GM23338 (cell line): ENCODE results near the gene FANK1. TPM values are rescaled to one million over a fixed set of nuclear protein-coding genes. Genes with fewer than 3 reads are reported as not detected.
"Not testable (repeated sequence)": the region's sequence is repeated elsewhere in the genome, so short reads cannot be mapped to it uniquely, and the experiment has no call there.

Experiments used
- ATAC-seq: fragments of 200-7000 bp; cut with Tn5 transposase; 3 replicates; pipeline ENCODE4 v1.9.1; 2020
- DNase-seq: peaks from one replicate; pipeline ENCODE4 v3.0.0-alpha.2; 2015; ENCODE audit warnings: low spot score
- H2AFZ ChIP-seq: fragments of 200-600 bp; sonication (generic); 2 replicates; pipeline ENCODE4 v1.8.0; 2016; ENCODE audit warnings: antibody characterized with exemption, mild to moderate bottlenecking, moderate library complexity
- H3F3A ChIP-seq: fragments of 200-600 bp; sonication (generic); replicated peaks from 2 replicates; pipeline ENCODE4 v1.8.0; 2017; ENCODE audit warnings: antibody characterized with exemption, mixed run types, low read depth
- H3K27ac ChIP-seq: fragments of 200-600 bp; sonication (generic); 2 replicates; pipeline ENCODE4 v1.6.1; 2016; ENCODE audit warnings: low read depth
- H3K27me3 ChIP-seq: fragments of 200-600 bp; sonication (generic); 2 replicates; pipeline ENCODE4 v1.8.0; 2016; ENCODE audit warnings: mild to moderate bottlenecking, mixed run types, moderate library complexity; ENCODE audit not compliant: insufficient read depth
- H3K36me3 ChIP-seq: fragments of 200-600 bp; sonication (generic); 2 replicates; pipeline ENCODE4 v1.8.0; 2016; ENCODE audit warnings: mild to moderate bottlenecking; ENCODE audit not compliant: insufficient read depth
- H3K4me1 ChIP-seq: fragments of 200-600 bp; sonication (generic); 2 replicates; pipeline ENCODE4 v1.8.0; 2016; ENCODE audit warnings: mild to moderate bottlenecking, moderate library complexity; ENCODE audit not compliant: insufficient read depth
- H3K4me2 ChIP-seq: fragments of 200-600 bp; sonication (generic); 2 replicates; pipeline ENCODE4 v1.7.1; 2017; ENCODE audit warnings: mixed run types
- H3K4me3 ChIP-seq: fragments of 200-600 bp; sonication (generic); 2 replicates; pipeline ENCODE4 v1.6.1; 2016; ENCODE audit warnings: mixed run types
- H3K79me2 ChIP-seq: fragments of 200-600 bp; sonication (generic); replicated peaks from 2 replicates; pipeline ENCODE4 v1.8.0; 2017; ENCODE audit warnings: mild to moderate bottlenecking; ENCODE audit not compliant: insufficient read depth
- H3K9me2 ChIP-seq: fragments of 200-600 bp; sonication (generic); 2 replicates; pipeline ENCODE4 v1.8.0; 2017; ENCODE audit not compliant: insufficient read depth
- H4K20me1 ChIP-seq: fragments of 200-600 bp; sonication (generic); replicated peaks from 2 replicates; pipeline ENCODE4 v1.8.0; 2017; ENCODE audit warnings: mild to moderate bottlenecking; ENCODE audit not compliant: insufficient read depth
- H3K27ac Mint-ChIP-seq: 2 replicates; pipeline ENCODE4 v1.8.0; 2020; ENCODE audit warnings: inconsistent platforms, mild to moderate bottlenecking, moderate library complexity, mixed read lengths
- H3K27me3 Mint-ChIP-seq: 3 replicates; pipeline ENCODE4 v1.8.0; 2022; ENCODE audit warnings: low read depth, mild to moderate bottlenecking, moderate library complexity, mixed read lengths, inconsistent platforms; ENCODE audit not compliant: insufficient read depth, poor library complexity
- H3K36me3 Mint-ChIP-seq: 3 replicates; pipeline ENCODE4 v1.8.0; 2021; ENCODE audit warnings: low read depth, mild to moderate bottlenecking, inconsistent platforms, moderate library complexity, mixed read lengths
- H3K4me1 Mint-ChIP-seq: 3 replicates; pipeline ENCODE4 v1.8.0; 2020; ENCODE audit warnings: mild to moderate bottlenecking, inconsistent platforms, mixed read lengths
- H3K4me3 Mint-ChIP-seq: 3 replicates; pipeline ENCODE4 v1.8.0; 2021; ENCODE audit warnings: moderate library complexity, mild to moderate bottlenecking, inconsistent platforms, mixed read lengths
- H3K9me3 Mint-ChIP-seq: 3 replicates; pipeline ENCODE4 v1.8.0; 2020; ENCODE audit warnings: moderate library complexity, mild to moderate bottlenecking, inconsistent platforms, mixed read lengths
- CREB1 ChIP-seq: fragments of 250-450 bp; sonication (Bioruptor Pico); IDR thresholded peaks from 2 replicates; pipeline ENCODE4 v1.5.0; 2020; ENCODE audit warnings: low read depth, mild to moderate bottlenecking, moderate library complexity
- EZH2 ChIP-seq: fragments of 200-600 bp; sonication (generic); IDR thresholded peaks from one replicate; pipeline ENCODE4 v1.8.0; 2017; ENCODE audit warnings: antibody characterized with exemption, mild to moderate bottlenecking, low read depth; ENCODE audit not compliant: unreplicated experiment
- NANOG ChIP-seq: IDR thresholded peaks from 2 replicates; pipeline ENCODE4 v1.6.1; 2016; ENCODE audit warnings: antibody characterized with exemption, borderline replicate concordance
- POLR2AphosphoS5 ChIP-seq: IDR thresholded peaks from 2 replicates; pipeline ENCODE4 v1.6.1; 2016; ENCODE audit warnings: antibody characterized with exemption, low read depth
- polyA plus RNA-seq: library from polyadenylated mRNA; unstranded; fragments of >200 nt; fragmentation: Nextera tagmentation; extraction: Ambion mirVana; gene quantifications from 2 replicates; pipeline ENCODE4 v1.2.1, GENCODE V29; 2016
- total RNA-seq: library from RNA; depleted of rRNA; stranded (reverse); fragments of >200 nt; shearing (Covaris generic); gene quantifications from 2 replicates; pipeline ENCODE4 v1.2.3, GENCODE V29; 2014
- TF ChIP-seq, protein P1 (sequence below): fragments of 250-450 bp; sonication (Bioruptor Pico); IDR thresholded peaks from 2 replicates; pipeline ENCODE4 v1.5.0; 2020; ENCODE audit warnings: mild to moderate bottlenecking, moderate library complexity
- TF ChIP-seq, protein P2 (sequence below): IDR thresholded peaks from 2 replicates; pipeline ENCODE4 v1.6.1; 2016; ENCODE audit warnings: antibody characterized with exemption

FANK1 gene
- total and polyA plus RNA-seq, 2 experiments from 2014 or later: 0.37 to 0.69 TPM

DNA sequence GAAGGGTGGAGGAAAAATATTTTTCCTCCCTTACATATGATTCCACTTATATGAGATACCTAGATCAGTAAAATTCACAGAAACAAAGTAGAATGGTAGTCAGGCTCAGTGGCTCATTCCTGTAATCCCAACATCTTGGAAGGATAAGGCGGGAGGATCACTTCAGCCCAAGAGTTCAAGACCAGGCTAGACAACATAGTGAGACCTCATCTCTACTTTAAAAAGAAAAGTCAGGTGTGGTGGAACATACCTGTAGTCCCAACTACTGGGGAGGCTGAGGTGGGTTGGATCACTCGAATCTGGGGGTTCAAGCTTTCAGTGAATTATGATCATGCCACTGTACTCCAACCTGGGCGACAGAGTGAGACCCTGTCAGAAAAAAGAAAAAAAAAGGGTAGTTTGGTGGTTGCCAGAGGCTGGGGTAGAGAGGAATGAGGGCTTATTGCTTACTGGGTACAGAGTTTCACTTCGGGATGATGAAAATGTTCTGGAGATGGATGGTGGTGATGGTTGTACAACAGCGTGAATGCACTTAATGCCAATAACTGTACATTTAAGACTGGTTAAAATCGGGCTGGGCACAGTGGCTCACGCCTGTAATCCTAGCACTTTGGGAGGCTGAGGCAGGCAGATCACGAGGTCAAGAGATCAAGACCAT lies 21.5 kb downstream of the FANK1 start:
- H3K27ac Mint-ChIP-seq, DNase-seq, H3K27me3 Mint-ChIP-seq, H3K4me1 ChIP-seq, H3K4me3 Mint-ChIP-seq, H3K27me3 ChIP-seq, H3F3A ChIP-seq, H3K9me2 ChIP-seq, H3K4me2 ChIP-seq, H2AFZ ChIP-seq, H3K27ac ChIP-seq, H3K9me3 Mint-ChIP-seq, H3K36me3 ChIP-seq, H3K79me2 ChIP-seq, ATAC-seq, H3K4me3 ChIP-seq, H3K36me3 Mint-ChIP-seq, H4K20me1 ChIP-seq, H3K4me1 Mint-ChIP-seq: not testable (repeated sequence)

DNA sequence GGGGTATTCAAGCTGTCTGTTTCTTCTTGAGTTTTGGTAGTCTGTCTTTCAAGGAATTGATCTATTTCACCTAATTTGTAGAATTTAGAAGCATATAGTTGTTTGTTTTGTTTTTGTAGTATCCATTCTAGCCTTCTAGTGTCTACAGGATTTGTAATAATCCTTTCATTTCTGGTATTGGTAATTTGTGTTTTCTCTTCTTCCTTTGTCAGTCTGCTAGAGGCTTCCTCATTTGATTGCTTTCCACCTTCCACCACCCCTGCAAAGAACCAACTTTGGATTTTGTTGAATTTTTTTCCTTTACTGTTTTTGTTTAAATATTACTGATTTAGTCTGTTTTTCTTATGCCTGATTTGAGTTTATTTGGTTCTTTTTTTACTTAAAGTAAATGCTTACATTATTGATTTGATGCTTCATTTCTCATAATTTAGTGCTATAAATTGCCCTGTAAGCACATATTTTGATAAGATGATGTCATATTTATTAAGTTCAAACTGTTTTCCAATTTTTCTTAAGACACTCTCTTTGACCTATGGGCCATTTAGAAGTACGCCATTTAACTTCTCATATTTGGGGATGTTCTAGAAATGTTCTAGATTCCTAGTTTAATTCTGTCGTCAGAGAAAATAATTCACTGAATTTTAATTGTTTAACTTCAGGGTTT lies 25.4 kb downstream of the FANK1 start:
- H3K4me1 Mint-ChIP-seq, H3K4me1 ChIP-seq, H3K36me3 ChIP-seq, H3K79me2 ChIP-seq, H4K20me1 ChIP-seq, DNase-seq, H3K27me3 Mint-ChIP-seq, H3K27me3 ChIP-seq, H3K27ac ChIP-seq, H3F3A ChIP-seq, H3K4me2 ChIP-seq, H3K4me3 Mint-ChIP-seq, H3K4me3 ChIP-seq, ATAC-seq, H3K36me3 Mint-ChIP-seq, H3K9me2 ChIP-seq, H2AFZ ChIP-seq: not testable (repeated sequence)
- Mint-ChIP-seq H3K27ac (peak overlapping the region; percentile 20; the same call in 1 of the 2 replicates), H3K9me3 (peaks cover 13% of the 10 kb centered on the region)

DNA sequence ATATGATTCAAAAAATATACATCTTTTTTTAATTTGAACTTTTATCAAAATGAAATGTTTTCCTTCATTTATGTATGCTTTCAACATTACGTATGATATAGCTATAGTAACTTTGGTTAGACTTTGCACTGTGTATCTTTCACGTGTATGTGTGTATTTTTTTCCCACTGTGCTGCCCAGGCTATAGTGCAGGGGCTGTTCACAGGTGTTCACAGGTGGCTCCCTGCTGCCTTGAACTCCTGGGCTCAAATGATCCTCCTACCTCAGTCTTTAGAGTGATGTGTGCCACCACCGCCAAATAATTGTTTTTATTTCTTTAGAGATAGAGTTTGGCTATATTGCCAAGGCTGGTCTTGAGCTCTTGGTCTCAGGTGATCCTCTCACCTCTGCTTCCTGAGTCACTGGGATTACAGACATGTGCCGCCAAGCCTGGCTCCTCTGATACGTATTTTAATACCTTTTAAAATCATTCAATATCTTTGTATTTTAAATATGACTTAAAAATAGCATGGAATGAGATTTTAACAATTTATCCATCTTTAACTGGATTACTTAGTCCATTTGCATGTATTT lies 29.0 kb downstream of the FANK1 start:
- Histone ChIP-seq H3K4me3 (no peak overlapping the region), H2AFZ (no peak overlapping the region), H3K4me2 (no peak overlapping the region), H3K27ac (no peak overlapping the region), H4K20me1 (no peaks in the 10 kb centered on the region), H3K4me1 (no peaks in the 10 kb centered on the region), H3K79me2 (no peaks in the 10 kb centered on the region), H3F3A (no peaks in the 10 kb centered on the region), H3K27me3 (no peaks in the 10 kb centered on the region), H3K9me2 (no peaks in the 10 kb centered on the region), H3K36me3 (no peaks in the 10 kb centered on the region)
- Mint-ChIP-seq H3K9me3 (peaks cover 6% of the 10 kb centered on the region; the same call in 2 of the 3 replicates), H3K27me3 (no peaks in the 10 kb centered on the region), H3K36me3 (no peaks in the 10 kb centered on the region), H3K4me3 (no peak overlapping the region), H3K4me1 (no peaks in the 10 kb centered on the region), H3K27ac (no peak overlapping the region)
- DNase-seq: no peak
- no peak for ATAC-seq
- TF ChIP-seq POLR2AphosphoS5 (no peak), EZH2 (no peak), NANOG (no peak), CREB1 (CRISPR knock-in tag) (no peak)
- TF ChIP-seq, protein P1, sequence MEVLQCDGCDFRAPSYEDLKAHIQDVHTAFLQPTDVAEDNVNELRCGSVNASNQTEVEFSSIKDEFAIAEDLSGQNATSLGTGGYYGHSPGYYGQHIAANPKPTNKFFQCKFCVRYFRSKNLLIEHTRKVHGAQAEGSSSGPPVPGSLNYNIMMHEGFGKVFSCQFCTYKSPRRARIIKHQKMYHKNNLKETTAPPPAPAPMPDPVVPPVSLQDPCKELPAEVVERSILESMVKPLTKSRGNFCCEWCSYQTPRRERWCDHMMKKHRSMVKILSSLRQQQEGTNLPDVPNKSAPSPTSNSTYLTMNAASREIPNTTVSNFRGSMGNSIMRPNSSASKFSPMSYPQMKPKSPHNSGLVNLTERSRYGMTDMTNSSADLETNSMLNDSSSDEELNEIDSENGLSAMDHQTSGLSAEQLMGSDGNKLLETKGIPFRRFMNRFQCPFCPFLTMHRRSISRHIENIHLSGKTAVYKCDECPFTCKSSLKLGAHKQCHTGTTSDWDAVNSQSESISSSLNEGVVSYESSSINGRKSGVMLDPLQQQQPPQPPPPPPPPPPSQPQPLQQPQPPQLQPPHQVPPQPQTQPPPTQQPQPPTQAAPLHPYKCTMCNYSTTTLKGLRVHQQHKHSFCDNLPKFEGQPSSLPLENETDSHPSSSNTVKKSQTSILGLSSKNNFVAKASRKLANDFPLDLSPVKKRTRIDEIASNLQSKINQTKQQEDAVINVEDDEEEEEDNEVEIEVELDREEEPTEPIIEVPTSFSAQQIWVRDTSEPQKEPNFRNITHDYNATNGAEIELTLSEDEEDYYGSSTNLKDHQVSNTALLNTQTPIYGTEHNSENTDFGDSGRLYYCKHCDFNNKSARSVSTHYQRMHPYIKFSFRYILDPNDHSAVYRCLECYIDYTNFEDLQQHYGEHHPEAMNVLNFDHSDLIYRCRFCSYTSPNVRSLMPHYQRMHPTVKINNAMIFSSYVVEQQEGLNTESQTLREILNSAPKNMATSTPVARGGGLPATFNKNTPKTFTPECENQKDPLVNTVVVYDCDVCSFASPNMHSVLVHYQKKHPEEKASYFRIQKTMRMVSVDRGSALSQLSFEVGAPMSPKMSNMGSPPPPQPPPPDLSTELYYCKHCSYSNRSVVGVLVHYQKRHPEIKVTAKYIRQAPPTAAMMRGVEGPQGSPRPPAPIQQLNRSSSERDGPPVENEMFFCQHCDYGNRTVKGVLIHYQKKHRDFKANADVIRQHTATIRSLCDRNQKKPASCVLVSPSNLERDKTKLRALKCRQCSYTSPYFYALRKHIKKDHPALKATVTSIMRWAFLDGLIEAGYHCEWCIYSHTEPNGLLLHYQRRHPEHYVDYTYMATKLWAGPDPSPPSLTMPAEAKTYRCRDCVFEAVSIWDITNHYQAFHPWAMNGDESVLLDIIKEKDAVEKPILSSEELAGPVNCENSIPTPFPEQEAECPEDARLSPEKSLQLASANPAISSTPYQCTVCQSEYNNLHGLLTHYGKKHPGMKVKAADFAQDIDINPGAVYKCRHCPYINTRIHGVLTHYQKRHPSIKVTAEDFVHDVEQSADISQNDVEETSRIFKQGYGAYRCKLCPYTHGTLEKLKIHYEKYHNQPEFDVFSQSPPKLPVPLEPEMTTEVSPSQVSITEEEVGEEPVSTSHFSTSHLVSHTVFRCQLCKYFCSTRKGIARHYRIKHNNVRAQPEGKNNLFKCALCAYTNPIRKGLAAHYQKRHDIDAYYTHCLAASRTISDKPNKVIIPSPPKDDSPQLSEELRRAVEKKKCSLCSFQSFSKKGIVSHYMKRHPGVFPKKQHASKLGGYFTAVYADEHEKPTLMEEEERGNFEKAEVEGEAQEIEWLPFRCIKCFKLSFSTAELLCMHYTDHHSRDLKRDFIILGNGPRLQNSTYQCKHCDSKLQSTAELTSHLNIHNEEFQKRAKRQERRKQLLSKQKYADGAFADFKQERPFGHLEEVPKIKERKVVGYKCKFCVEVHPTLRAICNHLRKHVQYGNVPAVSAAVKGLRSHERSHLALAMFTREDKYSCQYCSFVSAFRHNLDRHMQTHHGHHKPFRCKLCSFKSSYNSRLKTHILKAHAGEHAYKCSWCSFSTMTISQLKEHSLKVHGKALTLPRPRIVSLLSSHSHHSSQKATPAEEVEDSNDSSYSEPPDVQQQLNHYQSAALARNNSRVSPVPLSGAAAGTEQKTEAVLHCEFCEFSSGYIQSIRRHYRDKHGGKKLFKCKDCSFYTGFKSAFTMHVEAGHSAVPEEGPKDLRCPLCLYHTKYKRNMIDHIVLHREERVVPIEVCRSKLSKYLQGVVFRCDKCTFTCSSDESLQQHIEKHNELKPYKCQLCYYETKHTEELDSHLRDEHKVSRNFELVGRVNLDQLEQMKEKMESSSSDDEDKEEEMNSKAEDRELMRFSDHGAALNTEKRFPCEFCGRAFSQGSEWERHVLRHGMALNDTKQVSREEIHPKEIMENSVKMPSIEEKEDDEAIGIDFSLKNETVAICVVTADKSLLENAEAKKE (CRISPR knock-in tag): no peak
- TF ChIP-seq, protein P2, sequence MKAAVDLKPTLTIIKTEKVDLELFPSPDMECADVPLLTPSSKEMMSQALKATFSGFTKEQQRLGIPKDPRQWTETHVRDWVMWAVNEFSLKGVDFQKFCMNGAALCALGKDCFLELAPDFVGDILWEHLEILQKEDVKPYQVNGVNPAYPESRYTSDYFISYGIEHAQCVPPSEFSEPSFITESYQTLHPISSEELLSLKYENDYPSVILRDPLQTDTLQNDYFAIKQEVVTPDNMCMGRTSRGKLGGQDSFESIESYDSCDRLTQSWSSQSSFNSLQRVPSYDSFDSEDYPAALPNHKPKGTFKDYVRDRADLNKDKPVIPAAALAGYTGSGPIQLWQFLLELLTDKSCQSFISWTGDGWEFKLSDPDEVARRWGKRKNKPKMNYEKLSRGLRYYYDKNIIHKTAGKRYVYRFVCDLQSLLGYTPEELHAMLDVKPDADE: no peak
